AG09319 (cell line): ENCODE results near the gene PERM1.
"Not testable (repeated sequence)": the region's sequence is repeated elsewhere in the genome, so short reads cannot be mapped to it uniquely, and the experiment has no call there.

Experiments used
- DNase-seq: peaks from one replicate; pipeline ENCODE4 v3.0.0-alpha.2; 2010; ENCODE audit warnings: low read depth; ENCODE audit errors: extremely low read depth
- CTCF ChIP-seq: IDR thresholded peaks from 2 replicates; pipeline ENCODE4 v1.5.1; 2011; ENCODE audit warnings: low read depth, mild to moderate bottlenecking, inconsistent platforms, low read length, moderate library complexity

The PERM1 gene

GRCh38 chr1:981955-982558, at the start of gene PERM1:
Gene PERM1, minus strand, starts transcription at chr1:982093. Its CDS starts 1,064 bp downstream, at chr1:981029.
- TF ChIP-seq CTCF = no peak
- no peak for DNase-seq

GRCh38 chr1:1030867-1031658, 49.2 kb upstream of the PERM1 start:
- not testable (repeated sequence) for DNase-seq

- no peak for DNase-seq
- no peak for TF ChIP-seq CTCF
Observed at GRCh38 chr1:1027791-1028190, 45.9 kb upstream of the PERM1 start.

- no peak for DNase-seq
- TF ChIP-seq CTCF = no peak
Observed at GRCh38 chr1:1026599-1027413, 44.9 kb upstream of the PERM1 start.

GRCh38 chr1:1025730-1026129, 43.8 kb upstream of the PERM1 start:
- TF ChIP-seq CTCF = no peak
- no peak for DNase-seq

- no peak for TF ChIP-seq CTCF
- no peak for DNase-seq
Observed at GRCh38 chr1:1024771-1025699, 43.1 kb upstream of the PERM1 start.

GRCh38 chr1:1024149-1024770, 42.4 kb upstream of the PERM1 start:
- no peak for DNase-seq
- TF ChIP-seq CTCF = no peak
